Colonic mucosa (tissue), 4 donors: ENCODE measurements around the gene NDRG3. TPM values are rescaled to one million over a fixed set of nuclear protein-coding genes. Genes with fewer than 3 reads are reported as not detected.
"Not testable (repeated sequence)": the region's sequence is repeated elsewhere in the genome, so short reads cannot be mapped to it uniquely, and the experiment has no call there.

Experiments
- DNase-seq: peaks from one replicate; pipeline ENCODE4 v3.0.0-alpha.2; 2020
- H3K27ac ChIP-seq: fragments of 200-600 bp; one replicate; pipeline ENCODE4 v1.8.0; 2021
- H3K27me3 ChIP-seq: fragments of 200-600 bp; one replicate; pipeline ENCODE4 v1.8.0; 2021
- H3K36me3 ChIP-seq: fragments of 200-600 bp; one replicate; pipeline ENCODE4 v1.8.0; 2021
- H3K4me1 ChIP-seq: fragments of 200-600 bp; one replicate; pipeline ENCODE4 v1.8.0; 2021; ENCODE audit warnings: mild to moderate bottlenecking
- H3K4me3 ChIP-seq: fragments of 200-600 bp; one replicate; pipeline ENCODE4 v1.8.0; 2021
- H3K9ac ChIP-seq, 2 donors: one replicate each; pipeline ENCODE4 v1.7.0; 2013; ENCODE audit warnings: control low read depth in 2 of 2, low read depth in 2 of 2, low read length in 2 of 2
- H3K9me3 ChIP-seq: fragments of 200-600 bp; one replicate; pipeline ENCODE4 v1.8.0; 2021
- intact Hi-C: fragments of 100-400 bp; cut with DNase I; formaldehyde crosslinking; loops from one replicate; pipeline ENCODE4 v1.14.1; 2022
- total RNA-seq, 2 donors: library from RNA; stranded (reverse); fragmentation: NEBNext Ultra II Directional in 1 of 2; extraction: Animal tissue kit (Norgen Biotek cat#: 25700) in 1 of 2; gene quantifications; one replicate each; pipeline ENCODE4 v1.2.1, GENCODE V29; 2021
- TF ChIP-seq, protein P1 (sequence below): fragments of 200-600 bp; IDR thresholded peaks from one replicate; pipeline ENCODE4 v1.8.0; 2022; ENCODE audit warnings: antibody characterized with exemption, mild to moderate bottlenecking
- donor health status: healthy.
- donor health status: DM: no; HTN: no; CAD: no.
- donor health status: DM: no; HTN: no; CAD: no.

The NDRG3 gene
- total RNA-seq, 2 donors from 2014 or later = 30.0 to 32.0 TPM

DNA sequence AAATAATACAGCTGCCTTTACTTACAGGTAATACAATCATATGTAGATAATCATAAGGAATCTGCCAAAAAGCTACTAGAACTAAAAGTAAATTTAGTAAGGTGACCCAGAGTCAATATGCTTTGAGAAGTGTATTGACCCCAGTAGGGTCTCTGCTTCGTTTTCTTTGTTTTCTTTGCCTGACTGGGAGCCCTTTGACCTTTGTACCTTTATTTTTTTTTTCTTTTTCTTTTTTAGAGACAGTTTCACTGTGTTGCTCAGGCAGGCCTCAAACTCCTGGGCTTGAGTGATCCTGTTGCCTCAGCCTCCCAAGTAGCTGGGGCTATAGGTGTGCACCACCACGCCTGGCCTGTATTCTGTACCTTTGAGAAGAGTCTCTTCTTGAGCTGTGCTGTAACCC is 122.4 kb downstream of the NDRG3 start:
- DNase-seq = no peak
- Histone ChIP-seq H3K36me3 (no peaks in the 10 kb centered on the region), H3K4me1 (no peaks in the 10 kb centered on the region), H3K9me3 (no peaks in the 10 kb centered on the region), H3K4me3 (no peak overlapping the region), H3K27me3 (no peaks in the 10 kb centered on the region), H3K27ac (no peak overlapping the region), H3K9ac (no peak overlapping the region)
- TF ChIP-seq, protein P1, sequence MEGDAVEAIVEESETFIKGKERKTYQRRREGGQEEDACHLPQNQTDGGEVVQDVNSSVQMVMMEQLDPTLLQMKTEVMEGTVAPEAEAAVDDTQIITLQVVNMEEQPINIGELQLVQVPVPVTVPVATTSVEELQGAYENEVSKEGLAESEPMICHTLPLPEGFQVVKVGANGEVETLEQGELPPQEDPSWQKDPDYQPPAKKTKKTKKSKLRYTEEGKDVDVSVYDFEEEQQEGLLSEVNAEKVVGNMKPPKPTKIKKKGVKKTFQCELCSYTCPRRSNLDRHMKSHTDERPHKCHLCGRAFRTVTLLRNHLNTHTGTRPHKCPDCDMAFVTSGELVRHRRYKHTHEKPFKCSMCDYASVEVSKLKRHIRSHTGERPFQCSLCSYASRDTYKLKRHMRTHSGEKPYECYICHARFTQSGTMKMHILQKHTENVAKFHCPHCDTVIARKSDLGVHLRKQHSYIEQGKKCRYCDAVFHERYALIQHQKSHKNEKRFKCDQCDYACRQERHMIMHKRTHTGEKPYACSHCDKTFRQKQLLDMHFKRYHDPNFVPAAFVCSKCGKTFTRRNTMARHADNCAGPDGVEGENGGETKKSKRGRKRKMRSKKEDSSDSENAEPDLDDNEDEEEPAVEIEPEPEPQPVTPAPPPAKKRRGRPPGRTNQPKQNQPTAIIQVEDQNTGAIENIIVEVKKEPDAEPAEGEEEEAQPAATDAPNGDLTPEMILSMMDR = no peak
- intact Hi-C loops = no loop called here

DNA sequence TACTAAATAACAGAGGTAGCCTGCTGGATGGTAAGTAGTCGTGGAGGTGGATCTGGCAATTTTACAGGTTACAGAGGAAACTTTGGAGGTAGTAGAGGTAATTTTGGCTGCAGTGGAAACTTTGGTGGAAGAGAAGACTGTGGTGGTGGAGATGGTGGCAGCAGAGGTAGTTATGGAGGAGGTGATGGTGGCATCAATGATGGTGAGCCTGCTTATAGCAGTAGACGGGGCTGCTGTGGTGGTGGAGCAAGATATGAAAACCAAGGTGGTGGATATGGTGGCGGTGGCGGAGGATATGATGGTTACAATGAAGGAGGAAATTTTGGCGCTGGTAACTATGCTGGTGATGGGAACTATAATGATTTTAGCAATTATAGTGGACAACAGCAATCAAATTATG is 125.0 kb downstream of the NDRG3 start:
- H3K9me3 ChIP-seq = no peaks in the 10 kb centered on the region
- no peak overlapping the region for H3K9ac ChIP-seq
- H3K4me1 ChIP-seq = no peaks in the 10 kb centered on the region
- TF ChIP-seq, protein P1 = no peak
- H3K4me3 ChIP-seq = no peak overlapping the region
- intact Hi-C loops = no loop called here
- no peak overlapping the region for H3K27ac ChIP-seq
- no peak for DNase-seq
- no peaks in the 10 kb centered on the region for H3K36me3 ChIP-seq
- no peaks in the 10 kb centered on the region for H3K27me3 ChIP-seq

DNA sequence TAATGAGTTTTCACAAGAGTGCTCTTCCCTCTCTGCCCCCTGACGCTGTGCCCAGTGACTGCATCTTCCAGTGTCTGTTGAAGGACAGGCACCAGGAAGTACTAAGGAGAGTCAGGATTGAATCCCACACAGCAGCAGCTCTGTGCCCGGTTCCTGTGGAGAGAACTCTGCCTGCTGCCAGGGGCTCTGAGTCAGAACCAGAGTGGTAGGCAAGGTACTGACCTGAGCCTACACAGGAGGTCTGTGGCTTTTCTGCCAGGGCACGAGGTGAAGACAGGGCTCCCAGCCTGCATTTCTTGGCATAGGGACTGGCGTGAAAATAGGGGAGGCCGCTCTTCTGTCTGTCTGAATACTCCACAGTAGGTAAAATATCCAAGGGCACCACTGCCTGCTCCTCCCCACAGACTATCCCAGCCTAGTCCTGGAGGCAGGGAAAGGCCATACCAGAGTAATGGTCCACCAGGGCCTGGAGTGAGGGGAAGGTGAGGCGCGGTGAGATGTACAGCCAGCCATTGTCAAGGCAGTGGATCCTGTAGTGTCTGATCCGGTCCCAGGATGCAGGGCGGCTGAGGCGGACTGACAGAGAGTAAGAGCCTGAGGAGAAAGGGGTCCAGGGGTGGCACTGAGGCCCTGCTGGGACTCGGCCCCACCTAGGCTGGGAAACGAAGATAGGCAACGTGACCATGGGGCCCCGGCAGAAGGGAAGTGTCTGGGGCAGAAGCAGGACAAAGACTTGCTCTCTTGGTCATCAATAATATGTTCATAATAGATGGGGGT is 130.9 kb downstream of the NDRG3 start:
- TF ChIP-seq, protein P1 = no peak
- H3K27ac ChIP-seq = no peak overlapping the region
- DNase-seq = no peak
- peaks cover 4% of the 10 kb centered on the region for H3K36me3 ChIP-seq
- no peaks in the 10 kb centered on the region for H3K4me1 ChIP-seq
- no peaks in the 10 kb centered on the region for H3K27me3 ChIP-seq
- intact Hi-C loops = loop anchor here (5.0 kb wide), 1 partner anchor 272 kb away; no protein-coding TSS in a partner anchor
- no peaks in the 10 kb centered on the region for H3K9me3 ChIP-seq
- no peak overlapping the region for H3K4me3 ChIP-seq
- no peak overlapping the region for H3K9ac ChIP-seq

DNA sequence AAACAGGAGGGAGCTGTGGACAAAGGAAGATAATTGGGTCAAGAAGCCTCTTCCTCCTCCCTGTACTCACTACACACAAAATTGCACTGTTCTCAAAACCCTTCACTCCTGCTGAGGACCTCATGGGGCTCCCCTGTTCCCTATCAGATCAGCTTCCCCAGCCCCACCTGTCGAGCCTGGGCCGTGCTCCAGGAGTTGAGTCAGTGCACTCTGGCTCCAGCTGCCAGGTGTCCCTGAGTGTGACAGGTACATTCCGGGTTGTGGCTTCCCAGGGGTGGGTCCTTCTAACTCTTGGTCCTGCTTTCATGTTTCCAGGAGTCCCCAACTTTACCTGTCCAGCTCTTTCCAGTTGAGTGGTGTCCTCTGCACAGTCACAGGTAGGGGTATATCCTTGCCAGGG is 131.9 kb downstream of the NDRG3 start:
- H3K9me3 ChIP-seq = no peaks in the 10 kb centered on the region
- peaks cover 4% of the 10 kb centered on the region for H3K36me3 ChIP-seq
- intact Hi-C loops = loop anchor here (5.0 kb wide), 1 partner anchor 273 kb away; no protein-coding TSS in a partner anchor
- DNase-seq = peak; percentile 34
- no peaks in the 10 kb centered on the region for H3K4me1 ChIP-seq
- H3K27me3 ChIP-seq = no peaks in the 10 kb centered on the region
- no peak overlapping the region for H3K4me3 ChIP-seq
- H3K27ac ChIP-seq = no peak overlapping the region
- TF ChIP-seq, protein P1 = no peak
- no peak overlapping the region for H3K9ac ChIP-seq

DNA sequence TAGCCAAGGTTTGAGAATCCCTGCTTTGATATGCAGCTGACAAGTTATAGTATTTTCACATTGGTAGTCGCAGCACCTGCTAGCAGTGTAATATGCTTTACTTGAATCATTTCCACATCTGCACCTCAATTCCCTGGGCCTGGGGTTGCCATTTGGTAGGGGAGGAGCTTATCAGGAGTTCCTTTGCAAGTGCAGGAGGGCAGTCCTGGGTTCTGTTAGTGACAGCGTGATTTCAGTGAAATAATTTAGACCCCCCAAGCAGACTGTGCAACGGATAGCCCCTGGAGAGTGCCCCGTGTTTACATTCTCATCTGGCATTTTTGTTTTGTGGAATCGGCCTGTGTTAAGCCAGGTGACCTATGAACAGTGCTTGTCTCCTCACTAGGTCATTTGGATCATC is 134.3 kb downstream of the NDRG3 start:
- H3K4me1 ChIP-seq = peaks cover 4% of the 10 kb centered on the region
- no peak overlapping the region for H3K27ac ChIP-seq
- intact Hi-C loops = loop anchor here (5.0 kb wide), 1 partner anchor 276 kb away; no protein-coding TSS in a partner anchor
- TF ChIP-seq, protein P1 = no peak
- H3K4me3 ChIP-seq = no peak overlapping the region
- DNase-seq = no peak
- H3K9me3 ChIP-seq = no peaks in the 10 kb centered on the region
- peaks cover 4% of the 10 kb centered on the region for H3K36me3 ChIP-seq
- no peaks in the 10 kb centered on the region for H3K27me3 ChIP-seq
- H3K9ac ChIP-seq = no peak overlapping the region

DNA sequence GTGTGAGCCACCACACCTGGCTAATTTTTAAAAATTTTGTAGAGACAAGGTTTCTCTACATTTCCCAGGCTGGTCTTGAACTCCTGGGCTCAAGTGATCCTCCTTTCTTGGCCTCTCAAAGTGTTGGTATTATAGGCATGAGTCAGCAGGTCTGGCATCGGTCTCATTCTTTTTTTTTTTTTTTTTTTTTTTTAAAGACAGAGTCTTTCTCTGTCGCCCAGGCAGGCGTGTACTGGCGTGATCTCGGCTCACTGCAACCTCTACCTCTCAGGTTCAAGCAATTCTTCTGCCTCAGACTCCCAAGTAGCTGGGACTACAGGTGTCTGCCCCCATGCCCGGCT is 137.5 kb downstream of the NDRG3 start:
- DNase-seq, H3K36me3 ChIP-seq, H3K9me3 ChIP-seq, H3K27ac ChIP-seq, H3K27me3 ChIP-seq, H3K4me1 ChIP-seq, H3K4me3 ChIP-seq, intact Hi-C loops, H3K9ac ChIP-seq: not testable (repeated sequence)
